Naive thymus-derived CD8-positive, alpha-beta T cell (primary cell): ENCODE data around the gene CACNA1C. TPM values are rescaled to one million over a fixed set of nuclear protein-coding genes. Genes with fewer than 3 reads are reported as not detected.
"Not testable (repeated sequence)": the region's sequence is repeated elsewhere in the genome, so short reads cannot be mapped to it uniquely, and the experiment has no call there.

Experiments
- ATAC-seq, 2 donors: fragments of 150-1000 bp; cut with Tn5 transposase in 1 of 2; sonication (Bioruptor Pico), chemical (Tn5 transposase) in 1 of 2; 1 replicate in 1 of 2; 2 replicates in 1 of 2; pipeline ENCODE4 v1.10.0; 2021; ENCODE audit warnings: mild to moderate bottlenecking in 2 of 2, moderate library complexity in 2 of 2
- POLR2A ChIA-PET: fragments of 350-600 bp; sonication (Branson Sonifier 250); formaldehyde crosslinking; loops from one replicate; lab custom pipeline; 2021; ENCODE audit warnings: antibody characterized with exemption; lab: Charles Lee
- DNase-seq, 10 donors: peaks; one replicate each; pipeline versions ENCODE4 v3.0.0 to v3.0.0-alpha.2; 2020 to 2022
- H3K27ac Mint-ChIP-seq, 10 donors: one replicate each; pipeline ENCODE4 v1.8.0; 2020 to 2022; ENCODE audit warnings: mild to moderate bottlenecking in 10 of 10, mixed read lengths in 10 of 10, moderate library complexity in 4 of 10, inconsistent platforms in 1 of 10
- H3K27me3 Mint-ChIP-seq, 5 donors: one replicate each; pipeline ENCODE4 v1.8.0; 2021 to 2022; ENCODE audit warnings: mixed read lengths in 5 of 5
- H3K36me3 Mint-ChIP-seq, 3 donors: one replicate each; pipeline ENCODE4 v1.8.0; 2020 to 2022; ENCODE audit warnings: mixed read lengths in 3 of 3, mild to moderate bottlenecking in 2 of 3, inconsistent platforms in 1 of 3
- H3K4me1 Mint-ChIP-seq, 4 donors: one replicate each; pipeline ENCODE4 v1.8.0; 2021 to 2022; ENCODE audit warnings: mixed read lengths in 4 of 4
- H3K4me3 Mint-ChIP-seq, 10 donors: one replicate each; pipeline ENCODE4 v1.8.0; 2020 to 2022; ENCODE audit warnings: mild to moderate bottlenecking in 10 of 10, mixed read lengths in 10 of 10, moderate library complexity in 6 of 10, inconsistent platforms in 1 of 10
- H3K9me3 Mint-ChIP-seq, 9 donors: one replicate each; pipeline ENCODE4 v1.8.0; 2020 to 2022; ENCODE audit warnings: mixed read lengths in 9 of 9, mild to moderate bottlenecking in 3 of 9, inconsistent platforms in 1 of 9, moderate library complexity in 1 of 9
- polyA plus RNA-seq, 3 donors: library from polyadenylated mRNA; unstranded; fragments of 300-500 nt; fragmentation: Illumina TruSeq; gene quantifications; one replicate each; pipeline ENCODE4 v1.2.3, GENCODE V29; 2021
- total RNA-seq, 8 experiments: library from RNA in 2 of 8; stranded (reverse) in 2 of 8; gene quantifications; one replicate each; pipeline ENCODE4 v1.2.3 and lab custom pipeline; 2021 to 2026

The CACNA1C gene
- total and polyA plus RNA-seq, 5 experiments from 2014 or later, result 0.05 to 0.21 (median 0.16) TPM

DNA sequence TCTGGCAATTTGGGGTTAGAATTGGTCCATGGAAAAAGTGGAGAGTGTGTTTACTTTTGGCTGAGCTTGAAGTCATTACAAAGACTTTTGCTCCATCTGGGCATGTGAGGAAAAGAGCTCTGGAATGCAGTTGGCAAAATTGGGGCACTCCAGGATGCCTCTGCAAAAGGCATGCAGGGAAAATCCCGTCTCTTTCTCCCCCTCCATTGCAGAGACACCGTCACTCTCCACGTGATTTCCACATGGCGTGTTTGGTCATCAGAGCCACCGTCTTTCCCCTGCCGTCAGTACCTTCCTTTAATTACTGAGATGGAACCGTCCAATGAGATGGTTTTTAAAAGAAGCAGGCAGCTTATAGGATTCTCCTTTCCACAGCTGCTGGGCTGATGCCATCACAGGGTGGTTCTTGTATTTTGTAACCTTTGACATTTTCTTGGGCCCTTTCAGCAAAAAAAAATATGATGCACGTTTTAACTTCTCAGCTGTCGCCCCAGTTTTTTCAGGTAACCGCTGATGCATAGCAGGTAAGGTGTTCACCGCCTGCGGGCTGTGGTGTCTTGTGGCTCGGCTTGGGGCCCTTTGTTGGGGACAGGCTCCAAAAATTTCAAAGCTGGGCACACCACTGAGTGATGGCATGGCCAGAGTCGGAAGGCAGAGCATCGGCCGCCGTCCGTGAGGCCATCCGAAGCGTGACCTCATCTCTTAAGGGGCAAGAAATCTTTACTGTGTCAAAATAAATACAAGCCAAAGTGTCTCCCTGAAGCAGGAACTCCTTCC is 68.4 kb downstream of the CACNA1C start:
- Mint-ChIP-seq H3K27ac (no peak overlapping the region), H3K9me3 (no peaks in the 10 kb centered on the region), H3K27me3 (peaks cover 0 to 10% (median 0%) of the 10 kb centered on the region in 5 donors), H3K4me1 (no peaks in the 10 kb centered on the region), H3K4me3 (no peak overlapping the region), H3K36me3 (no peaks in the 10 kb centered on the region)
- POLR2A ChIA-PET, result no interaction called here
- DNase-seq (no peak), ATAC-seq (no peak)

DNA sequence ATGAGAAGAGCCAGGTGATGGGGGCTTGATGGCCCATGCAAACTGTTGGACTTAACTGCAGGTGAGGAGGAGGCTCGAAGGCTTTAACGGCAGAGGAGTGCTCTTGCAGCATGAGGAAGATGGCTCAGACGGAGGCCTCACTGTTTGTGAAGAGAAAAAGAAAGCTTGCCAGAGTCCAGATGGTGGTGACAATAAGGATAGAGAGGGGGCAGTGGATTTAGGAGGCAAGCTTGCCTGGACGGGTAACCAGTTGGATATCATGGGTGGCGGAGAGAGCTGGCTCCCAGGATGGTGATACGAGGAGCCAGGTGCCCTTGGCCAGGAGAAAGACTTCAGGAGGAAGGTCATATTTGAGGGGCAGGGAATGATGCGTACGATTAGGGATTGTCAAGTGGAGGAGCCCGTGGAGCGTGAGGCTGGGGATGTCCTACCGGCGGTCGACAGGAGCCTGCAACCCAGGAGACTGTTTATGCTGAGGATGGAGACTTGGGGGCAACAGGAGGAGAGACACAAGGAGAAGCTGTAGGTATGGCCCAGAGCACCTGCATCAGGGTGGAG is 71.8 kb downstream of the CACNA1C start:
- Mint-ChIP-seq H3K27ac (no peak overlapping the region), H3K36me3 (no peaks in the 10 kb centered on the region), H3K4me1 (no peaks in the 10 kb centered on the region), H3K9me3 (no peaks in the 10 kb centered on the region), H3K27me3 (peaks cover 0 to 10% (median 0%) of the 10 kb centered on the region in 5 donors), H3K4me3 (no peak overlapping the region)
- POLR2A ChIA-PET, result no interaction called here
- no peak for ATAC-seq
- no peak for DNase-seq

DNA sequence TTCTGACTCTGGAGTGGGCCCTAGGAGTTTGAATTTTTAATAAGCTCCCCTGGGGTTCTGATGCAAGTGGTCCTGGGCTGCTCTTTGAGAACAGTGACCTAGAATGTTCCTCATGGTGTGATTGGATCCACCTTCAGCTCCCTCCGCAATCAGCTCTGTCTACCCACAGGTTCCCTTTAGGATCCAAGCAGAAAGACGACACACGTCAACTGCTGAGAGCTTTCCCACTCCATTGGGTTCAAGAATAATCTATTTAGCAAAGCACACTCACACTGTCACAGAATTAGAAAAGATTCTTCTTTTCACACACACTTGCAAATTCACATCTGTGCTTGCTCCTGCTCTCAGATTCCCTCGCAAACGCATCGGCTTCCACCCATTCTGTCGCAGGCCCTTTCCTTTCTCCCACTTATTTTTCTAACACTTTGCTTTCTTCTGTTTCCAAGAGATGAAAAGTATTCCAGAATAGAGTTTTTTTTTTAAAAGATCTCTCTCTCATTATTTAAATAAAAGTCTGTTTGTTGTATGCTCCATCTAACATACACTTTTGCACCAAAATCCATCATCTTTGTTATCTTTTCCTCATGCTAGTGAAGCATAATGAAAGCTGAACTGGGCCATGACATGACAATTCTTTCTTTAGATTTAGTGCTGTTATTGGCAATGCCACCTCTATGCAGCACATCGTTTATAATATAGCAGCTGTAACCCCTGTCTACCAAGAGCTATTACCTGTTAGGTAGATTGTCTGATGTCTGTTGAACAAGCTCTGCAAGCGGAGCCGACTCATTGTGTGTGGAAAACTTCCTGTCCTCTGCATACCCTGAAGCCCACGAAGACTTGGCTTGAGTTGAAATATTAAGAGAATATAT is 73.1 kb downstream of the CACNA1C start:
- Mint-ChIP-seq H3K27ac (no peak overlapping the region), H3K27me3 (peaks cover 0 to 5% (median 0%) of the 10 kb centered on the region in 5 donors), H3K36me3 (no peaks in the 10 kb centered on the region), H3K9me3 (no peaks in the 10 kb centered on the region), H3K4me3 (no peak overlapping the region), H3K4me1 (no peaks in the 10 kb centered on the region)
- DNase-seq (no peak), ATAC-seq (no peak)
- POLR2A ChIA-PET, result no interaction called here

DNA sequence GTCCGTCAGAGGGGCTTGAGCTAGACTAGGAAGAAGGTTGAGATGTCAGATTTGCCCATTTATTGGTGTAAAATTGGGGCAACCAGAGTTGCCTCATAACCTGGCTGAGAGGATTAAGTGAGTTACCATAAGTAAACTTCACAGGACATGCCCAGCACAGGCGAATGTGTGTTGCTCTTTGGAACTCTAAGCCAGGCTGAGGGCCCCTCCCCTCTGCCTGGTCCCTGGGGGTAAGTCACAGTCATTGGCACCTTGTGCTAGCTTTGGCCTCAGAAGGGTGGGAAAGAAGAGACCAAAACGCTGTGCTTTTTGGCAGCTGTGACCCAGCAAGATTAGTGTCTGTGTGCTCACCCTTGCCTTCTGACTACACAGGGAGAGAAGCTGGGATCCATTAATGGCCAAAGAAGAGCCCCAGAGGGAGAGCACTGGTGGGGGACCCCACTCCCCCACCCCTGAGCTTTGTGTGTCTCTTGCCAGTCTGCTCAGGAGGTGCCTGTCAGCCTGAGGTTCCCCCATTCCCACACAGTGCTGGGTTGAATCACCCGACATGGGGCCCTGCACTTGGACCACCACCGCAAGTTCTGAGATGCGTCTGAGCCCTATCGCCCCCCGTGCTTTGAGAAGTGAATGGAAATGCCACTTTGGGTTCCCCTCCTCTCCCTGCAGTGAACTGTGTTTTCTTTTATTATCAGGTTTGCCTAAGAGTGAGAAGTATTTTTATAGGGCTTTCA is 74.1 kb downstream of the CACNA1C start:
- no peak for DNase-seq
- ATAC-seq, result no peak
- Mint-ChIP-seq H3K27ac (no peak overlapping the region), H3K4me3 (no peak overlapping the region), H3K36me3 (no peaks in the 10 kb centered on the region), H3K4me1 (no peaks in the 10 kb centered on the region), H3K27me3 (peaks cover 0 to 5% (median 0%) of the 10 kb centered on the region in 5 donors), H3K9me3 (no peaks in the 10 kb centered on the region)
- POLR2A ChIA-PET, result no interaction called here

DNA sequence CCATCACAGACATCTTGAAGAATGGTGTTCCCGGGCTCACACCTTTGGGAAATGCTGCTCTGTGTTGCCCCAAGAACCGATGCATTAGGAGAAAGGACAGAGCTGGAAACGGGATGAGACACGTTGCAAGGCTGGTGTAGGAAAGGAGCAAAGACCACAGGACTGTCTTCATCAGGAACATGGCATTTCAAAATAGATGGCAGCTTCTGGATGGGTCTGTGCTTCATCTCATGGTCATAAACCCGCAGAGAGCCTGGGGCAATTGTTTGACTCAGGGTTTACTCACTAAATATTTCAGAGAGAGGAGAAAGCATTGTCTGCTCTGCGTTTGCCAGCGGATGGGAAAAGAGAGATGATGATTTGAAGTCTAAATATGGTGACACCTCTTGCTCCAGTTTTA is 76.3 kb downstream of the CACNA1C start:
- ATAC-seq (no peak), DNase-seq (no peak)
- no peaks in the 10 kb centered on the region for H3K9me3 Mint-ChIP-seq
- H3K27me3 Mint-ChIP-seq, result peaks cover 0 to 5% (median 0%) of the 10 kb centered on the region in 5 donors
- no peak overlapping the region for H3K4me3 Mint-ChIP-seq
- H3K4me1 Mint-ChIP-seq, result no peaks in the 10 kb centered on the region
- H3K27ac Mint-ChIP-seq, result no peak overlapping the region
- POLR2A ChIA-PET, result no interaction called here
- H3K36me3 Mint-ChIP-seq, result no peaks in the 10 kb centered on the region

DNA sequence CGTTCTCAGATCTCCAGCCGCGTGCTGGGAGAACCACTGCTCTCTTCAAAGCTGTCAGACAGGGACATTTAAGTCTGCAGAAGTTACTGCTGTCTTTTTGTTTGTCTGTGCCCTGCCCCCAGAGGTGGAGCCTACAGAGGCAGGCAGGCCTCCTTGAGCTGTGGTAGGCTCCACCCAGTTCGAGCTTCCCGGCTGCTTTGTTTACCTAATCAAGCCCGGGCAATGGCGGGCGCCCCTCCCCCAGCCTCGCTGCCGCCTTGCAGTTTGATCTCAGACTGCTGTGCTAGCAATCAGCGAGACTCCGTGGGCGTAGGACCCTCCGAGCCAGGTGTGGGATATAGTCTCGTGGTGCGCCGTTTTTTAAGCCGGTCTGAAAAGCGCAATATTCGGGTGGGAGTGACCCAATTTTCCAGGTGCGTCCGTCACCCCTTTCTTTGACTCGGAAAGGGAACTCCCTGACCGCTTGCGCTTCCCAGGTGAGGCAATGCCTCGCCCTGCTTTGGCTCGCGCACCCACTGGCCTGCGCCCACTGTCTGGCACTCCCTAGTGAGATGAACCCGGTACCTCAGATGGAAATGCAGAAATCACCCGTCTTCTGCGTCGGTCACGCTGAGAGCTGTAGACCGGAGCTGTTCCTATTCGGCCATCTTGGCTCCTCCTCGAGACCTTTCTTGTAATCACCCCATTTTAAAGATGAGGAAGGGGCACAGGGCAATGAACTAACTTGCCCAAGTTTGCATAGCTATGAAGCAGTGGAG is 83.1 kb downstream of the CACNA1C start:
- POLR2A ChIA-PET, H3K36me3 Mint-ChIP-seq, H3K4me3 Mint-ChIP-seq, DNase-seq, H3K9me3 Mint-ChIP-seq, H3K27ac Mint-ChIP-seq, ATAC-seq, H3K4me1 Mint-ChIP-seq: not testable (repeated sequence)
- H3K27me3 Mint-ChIP-seq, result peaks cover 0 to 14% (median 5%) of the 10 kb centered on the region in 5 donors

DNA sequence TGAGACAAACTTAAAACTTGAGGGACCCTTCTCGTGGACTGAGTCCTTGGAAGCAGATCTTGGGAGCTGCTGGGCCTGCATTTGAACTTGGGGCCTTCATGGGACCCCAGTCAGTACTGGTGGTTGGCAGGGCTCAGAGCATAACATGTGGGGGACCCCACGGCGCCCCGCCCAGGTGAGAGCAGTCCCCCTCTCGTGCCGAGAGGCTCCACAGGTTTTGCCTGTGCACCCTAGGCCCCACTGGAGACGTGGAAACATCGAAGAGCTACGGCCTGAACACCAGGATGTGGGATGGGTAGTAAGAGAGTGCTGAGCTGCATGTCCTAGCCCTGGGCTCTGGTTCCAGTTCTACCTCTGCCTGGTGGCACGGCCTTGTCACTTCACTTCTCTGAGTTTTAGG is 84.1 kb downstream of the CACNA1C start:
- DNase-seq (no peak), ATAC-seq (no peak)
- H3K9me3 Mint-ChIP-seq, result peaks cover 0 to 6% (median 0%) of the 10 kb centered on the region in 9 donors
- H3K27me3 Mint-ChIP-seq, result peaks cover 0 to 14% (median 5%) of the 10 kb centered on the region in 5 donors
- POLR2A ChIA-PET, result no interaction called here
- H3K36me3 Mint-ChIP-seq, result no peaks in the 10 kb centered on the region
- no peaks in the 10 kb centered on the region for H3K4me1 Mint-ChIP-seq
- H3K27ac Mint-ChIP-seq, result no peak overlapping the region
- H3K4me3 Mint-ChIP-seq, result no peak overlapping the region

DNA sequence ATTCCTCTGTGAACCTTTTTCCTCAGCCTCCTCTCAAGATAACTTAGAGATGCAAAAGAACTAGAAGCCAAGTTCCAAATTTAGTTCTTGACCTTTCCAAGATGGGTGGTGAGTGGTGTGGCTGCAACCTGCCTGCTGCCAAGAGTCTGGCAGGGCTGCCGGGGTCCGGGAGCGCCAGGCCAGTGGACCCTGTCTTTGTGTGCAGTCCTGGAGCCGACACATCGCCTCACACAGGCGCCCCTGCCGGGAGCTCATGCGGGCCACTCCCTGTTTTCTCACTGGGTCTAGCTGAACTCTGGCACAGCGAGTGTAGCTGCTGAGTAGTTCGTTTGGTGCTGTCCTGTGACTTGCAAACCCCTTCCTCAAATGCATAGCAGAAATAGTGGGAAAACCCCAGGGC is 84.9 kb downstream of the CACNA1C start:
- DNase-seq (no peak), ATAC-seq (no peak)
- Mint-ChIP-seq H3K4me1 (no peaks in the 10 kb centered on the region), H3K36me3 (no peaks in the 10 kb centered on the region), H3K27ac (no peak overlapping the region), H3K9me3 (peaks cover 0 to 6% (median 0%) of the 10 kb centered on the region in 9 donors), H3K4me3 (no peak overlapping the region), H3K27me3 (peaks cover 0 to 14% (median 5%) of the 10 kb centered on the region in 5 donors)
- POLR2A ChIA-PET, result no interaction called here

DNA sequence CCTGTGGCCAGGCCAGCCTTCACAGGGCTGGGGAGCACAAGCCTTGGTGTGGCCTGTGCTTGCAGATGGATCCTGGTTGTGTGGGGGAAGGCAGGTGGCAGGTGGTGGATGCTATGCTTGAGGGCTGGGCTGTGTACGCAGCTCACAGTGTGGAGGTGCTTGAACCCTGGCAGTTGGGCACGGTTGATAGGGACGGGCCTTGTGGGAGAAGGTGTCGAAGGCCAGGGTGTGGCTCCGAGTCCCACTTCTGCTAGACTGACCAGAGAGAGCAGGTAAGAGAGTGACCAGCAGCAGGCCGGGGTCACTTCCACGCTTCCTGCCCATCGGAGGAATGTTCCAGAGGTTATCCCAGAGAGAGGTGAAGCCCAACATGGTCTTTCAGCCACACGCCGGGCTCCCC is 85.5 kb downstream of the CACNA1C start:
- POLR2A ChIA-PET, result no interaction called here
- peaks cover 0 to 14% (median 5%) of the 10 kb centered on the region in 5 donors for H3K27me3 Mint-ChIP-seq
- H3K4me3 Mint-ChIP-seq, result no peak overlapping the region
- no peaks in the 10 kb centered on the region for H3K4me1 Mint-ChIP-seq
- no peak for DNase-seq
- no peaks in the 10 kb centered on the region for H3K36me3 Mint-ChIP-seq
- H3K9me3 Mint-ChIP-seq, result peaks cover 0 to 6% (median 0%) of the 10 kb centered on the region in 9 donors
- ATAC-seq, result no peak
- no peak overlapping the region for H3K27ac Mint-ChIP-seq

DNA sequence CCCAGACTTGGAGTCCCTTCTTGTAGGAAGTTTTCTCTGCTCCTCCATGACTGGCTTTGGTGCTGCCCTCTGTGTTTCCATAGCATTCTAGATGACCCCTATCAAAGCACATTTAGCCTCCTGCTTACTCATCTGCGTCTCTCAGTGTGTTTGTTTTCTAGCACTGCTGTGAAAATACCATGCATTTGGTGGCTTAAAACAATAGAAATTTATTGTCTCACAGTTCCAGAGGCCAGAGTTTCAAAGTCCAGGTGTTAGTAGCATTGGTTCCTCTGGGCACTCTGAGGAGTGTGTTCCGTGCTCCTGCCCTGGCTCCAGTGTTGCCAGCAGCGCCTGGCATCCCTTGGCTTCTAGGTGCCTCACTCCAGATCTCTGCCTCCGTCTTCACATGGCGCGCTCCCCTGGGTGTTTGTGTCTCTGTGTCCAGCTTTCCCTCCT is 86.1 kb downstream of the CACNA1C start:
- Mint-ChIP-seq H3K27me3 (peaks cover 0 to 14% (median 5%) of the 10 kb centered on the region in 5 donors), H3K9me3 (peaks cover 0 to 6% (median 0%) of the 10 kb centered on the region in 9 donors)
- ATAC-seq, result no peak

DNA sequence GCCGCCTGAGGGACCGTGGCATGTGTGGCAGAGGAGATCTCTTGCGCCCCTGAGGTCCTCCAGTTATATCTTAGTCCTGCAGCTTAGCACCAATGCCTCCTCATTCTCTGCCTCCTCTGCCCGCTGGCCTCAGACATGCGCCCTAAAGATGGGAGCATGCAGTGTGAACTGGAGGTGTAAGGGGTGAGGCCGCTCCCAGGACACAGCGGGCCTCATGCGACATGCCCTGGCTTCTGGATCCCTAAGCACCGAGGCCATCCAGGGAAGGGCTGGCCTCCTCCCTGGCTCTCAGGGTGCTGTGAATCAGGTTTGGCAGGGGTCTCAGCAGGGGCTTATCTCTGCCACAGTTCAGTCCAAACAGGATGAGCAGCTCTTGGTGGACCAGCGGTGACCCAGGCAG is 86.9 kb downstream of the CACNA1C start:
- Mint-ChIP-seq H3K27me3 (peaks cover 0 to 14% (median 5%) of the 10 kb centered on the region in 5 donors), H3K9me3 (peaks cover 0 to 6% (median 0%) of the 10 kb centered on the region in 9 donors)
- ATAC-seq, result no peak

More for the DNA sequence above, 86.1 kb downstream of the CACNA1C start:
- Mint-ChIP-seq H3K4me3 (no peak overlapping the region), H3K4me1 (no peaks in the 10 kb centered on the region), H3K27ac (no peak overlapping the region), H3K36me3 (no peaks in the 10 kb centered on the region)
- DNase-seq, result no peak
- POLR2A ChIA-PET, result no interaction called here

More for the DNA sequence above, 86.9 kb downstream of the CACNA1C start:
- Mint-ChIP-seq H3K4me1 (no peaks in the 10 kb centered on the region), H3K36me3 (no peaks in the 10 kb centered on the region), H3K27ac (no peak overlapping the region), H3K4me3 (peak overlapping the region in 1 of 10 donors; percentile 20)
- POLR2A ChIA-PET, result no interaction called here
- no peak for DNase-seq
